Lower leg skin (tissue), 4 donors: ENCODE data around the gene NIPSNAP2. TPM values are rescaled to one million over a fixed set of nuclear protein-coding genes. Genes with fewer than 3 reads are reported as not detected.
A peak's percentile ranks its signal among the peaks of the same experiment; 100 is the strongest.
"Not testable (repeated sequence)": the region's sequence is repeated elsewhere in the genome, so short reads cannot be mapped to it uniquely, and the experiment has no call there.

Source experiments
- DNase-seq, 2 donors: peaks; one replicate each; pipeline ENCODE4 v3.0.0-alpha.2; 2019; ENCODE audit warnings: low spot score in 2 of 2
- H3K4me3 ChIP-seq: fragments of 200-600 bp; sonication (generic); 2 replicates; pipeline ENCODE4 v1.5.1; 2017; ENCODE audit warnings: mild to moderate bottlenecking, low read depth; ENCODE audit not compliant: poor library complexity, severe bottlenecking
- POLR2A ChIP-seq, 2 donors: fragments of 450-650 bp; IDR thresholded peaks; one replicate each; pipeline ENCODE4 v1.6.1; 2016 to 2017; ENCODE audit warnings: antibody characterized with exemption in 2 of 2, mild to moderate bottlenecking in 1 of 2, moderate library complexity in 1 of 2
- WGBS, 2 donors: methylation state at CpG; one replicate each; pipeline ENCODE4 v1.1.5; 2018; 5-methylcytosine and 5-hydroxymethylcytosine counted together
- intact Hi-C: fragments of 100-400 bp; cut with DNase I; formaldehyde crosslinking; loops from one replicate; pipeline ENCODE4 v1.15.0; 2023; ENCODE audit warnings: low total_unique reads
- total RNA-seq, 4 donors: library from RNA; depleted of rRNA; stranded (reverse); fragments of >200 nt; gene quantifications; one replicate each; pipeline ENCODE4 v1.1.0, GENCODE V29; 2016
- TF ChIP-seq, protein P1 (sequence below), 3 donors: fragments of 450-650 bp; IDR thresholded peaks; one replicate each; pipeline ENCODE4 v1.5.1; 2016; ENCODE audit warnings: antibody characterized with exemption in 3 of 3, mild to moderate bottlenecking in 3 of 3, moderate library complexity in 2 of 3

Gene NIPSNAP2
- total RNA-seq, 4 donors from 2014 or later, result 36.4 to 48.4 (median 41.5) TPM

DNA sequence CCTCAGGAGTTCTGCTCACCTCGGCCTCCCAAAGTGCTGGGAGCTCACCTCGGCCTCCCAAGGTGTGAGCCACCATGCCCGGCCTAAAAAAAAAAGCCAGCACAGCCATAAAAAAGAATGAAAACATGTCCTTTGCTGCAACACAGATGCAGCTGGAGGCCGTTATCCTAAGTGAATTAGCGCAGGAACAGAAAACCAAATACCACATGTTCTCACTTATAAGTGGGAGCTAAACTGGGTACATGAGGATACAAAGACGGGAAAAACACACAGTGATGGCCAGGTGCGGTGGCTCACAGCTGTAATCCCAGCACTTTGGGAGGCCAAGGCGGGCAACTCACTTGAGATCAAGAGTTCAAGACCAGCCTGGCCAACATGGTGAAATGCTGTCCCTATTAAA lies 66.0 kb downstream of the NIPSNAP2 start:
- no peak for TF ChIP-seq POLR2A (IDR thresholded peaks at IDR 0.05)
- TF ChIP-seq, protein P1, sequence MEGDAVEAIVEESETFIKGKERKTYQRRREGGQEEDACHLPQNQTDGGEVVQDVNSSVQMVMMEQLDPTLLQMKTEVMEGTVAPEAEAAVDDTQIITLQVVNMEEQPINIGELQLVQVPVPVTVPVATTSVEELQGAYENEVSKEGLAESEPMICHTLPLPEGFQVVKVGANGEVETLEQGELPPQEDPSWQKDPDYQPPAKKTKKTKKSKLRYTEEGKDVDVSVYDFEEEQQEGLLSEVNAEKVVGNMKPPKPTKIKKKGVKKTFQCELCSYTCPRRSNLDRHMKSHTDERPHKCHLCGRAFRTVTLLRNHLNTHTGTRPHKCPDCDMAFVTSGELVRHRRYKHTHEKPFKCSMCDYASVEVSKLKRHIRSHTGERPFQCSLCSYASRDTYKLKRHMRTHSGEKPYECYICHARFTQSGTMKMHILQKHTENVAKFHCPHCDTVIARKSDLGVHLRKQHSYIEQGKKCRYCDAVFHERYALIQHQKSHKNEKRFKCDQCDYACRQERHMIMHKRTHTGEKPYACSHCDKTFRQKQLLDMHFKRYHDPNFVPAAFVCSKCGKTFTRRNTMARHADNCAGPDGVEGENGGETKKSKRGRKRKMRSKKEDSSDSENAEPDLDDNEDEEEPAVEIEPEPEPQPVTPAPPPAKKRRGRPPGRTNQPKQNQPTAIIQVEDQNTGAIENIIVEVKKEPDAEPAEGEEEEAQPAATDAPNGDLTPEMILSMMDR (IDR thresholded peaks at IDR 0.05), result no peak
- H3K4me3 ChIP-seq, result no peak overlapping the region
- 90 to 91% methylated on average over 8 of the region's 8 CpGs for WGBS, 2 donors
- no peak for DNase-seq
- intact Hi-C loops, result no loop called here

DNA sequence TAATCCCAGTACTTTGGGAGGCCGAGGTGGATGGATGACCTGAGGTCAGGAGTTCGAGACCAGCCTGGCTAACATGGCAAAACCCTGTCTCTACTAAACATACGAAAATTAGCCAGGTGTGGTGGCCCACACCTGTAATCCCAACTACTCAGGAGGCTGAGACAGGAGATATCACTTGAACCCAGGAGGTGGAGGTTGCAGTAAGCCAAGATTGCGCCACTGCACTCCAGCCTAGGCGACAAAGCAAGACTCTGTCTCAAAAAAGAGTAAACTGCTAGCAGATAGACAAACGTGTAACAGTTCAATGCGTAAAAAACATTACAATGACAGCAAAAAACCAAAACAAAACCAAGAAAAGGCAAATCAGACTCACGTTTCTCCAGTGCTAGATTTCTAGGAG lies 67.2 kb downstream of the NIPSNAP2 start:
- DNase-seq, H3K4me3 ChIP-seq, intact Hi-C loops: not testable (repeated sequence)
- 83 to 88% methylated on average over 8 of the region's 8 CpGs for WGBS, 2 donors

DNA sequence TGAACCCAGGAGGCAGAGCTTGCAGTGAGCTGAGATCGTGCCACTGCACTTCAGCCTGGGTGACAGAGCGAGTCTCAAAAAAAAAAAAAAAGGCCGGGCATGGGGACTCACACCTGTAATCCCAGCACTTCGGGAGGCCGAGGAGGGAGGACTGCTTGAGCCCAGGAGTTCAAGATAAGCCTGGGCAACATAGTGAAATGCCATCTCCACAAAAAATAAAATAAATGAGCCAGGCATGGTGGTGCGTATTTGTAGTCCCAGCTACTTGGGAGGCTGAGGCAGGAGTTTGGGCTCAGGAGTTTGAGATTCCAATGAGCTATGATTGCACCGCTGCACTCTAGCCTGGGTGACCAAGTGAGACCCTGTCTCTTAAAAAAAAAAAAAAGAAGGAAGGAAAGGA lies 68.2 kb downstream of the NIPSNAP2 start:
- 93 to 97% methylated on average over 7 of the region's 7 CpGs for WGBS, 2 donors

DNA sequence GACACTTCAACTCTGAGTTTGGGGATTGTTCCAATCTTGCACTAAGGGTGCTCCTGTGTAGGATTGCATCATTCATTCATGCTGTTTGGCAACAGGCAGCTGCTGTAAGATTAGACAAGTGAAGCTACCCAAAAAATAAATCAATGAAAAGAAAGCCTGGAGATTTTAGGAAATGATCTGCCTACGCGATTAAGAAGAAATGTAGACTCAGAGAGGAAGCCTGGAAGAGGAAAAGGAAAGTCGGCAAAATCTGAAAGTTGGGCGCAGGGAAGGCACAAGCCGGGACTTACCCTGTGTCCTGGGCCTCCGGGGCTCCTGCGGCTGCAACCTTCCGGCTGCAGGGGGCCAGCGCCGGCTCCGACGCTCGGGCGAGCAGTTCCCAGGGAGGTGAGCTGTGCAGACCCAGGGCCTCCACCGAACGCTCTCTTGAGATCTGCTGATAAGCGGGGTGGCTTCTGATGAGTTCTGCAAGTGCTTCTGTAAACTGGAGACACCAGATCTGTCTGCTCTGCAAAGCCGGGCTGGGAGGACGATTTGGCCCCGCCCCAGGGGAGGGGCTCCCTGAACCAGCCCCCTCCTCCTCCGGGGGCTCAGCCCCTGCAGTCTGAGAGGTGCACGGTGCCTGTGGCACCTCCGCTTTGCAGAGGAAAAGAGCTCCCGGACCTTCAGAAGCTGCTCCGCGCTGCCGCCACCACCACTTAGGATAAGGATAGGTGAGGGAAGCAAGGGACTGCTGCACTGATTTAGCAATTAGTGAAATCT lies 69.5 kb downstream of the NIPSNAP2 start:
- DNase-seq, result peak in 1 of 2 donors; percentile 86

More for the DNA sequence above, 68.2 kb downstream of the NIPSNAP2 start:
- H3K4me3 ChIP-seq, DNase-seq, intact Hi-C loops: not testable (repeated sequence)

DNA sequence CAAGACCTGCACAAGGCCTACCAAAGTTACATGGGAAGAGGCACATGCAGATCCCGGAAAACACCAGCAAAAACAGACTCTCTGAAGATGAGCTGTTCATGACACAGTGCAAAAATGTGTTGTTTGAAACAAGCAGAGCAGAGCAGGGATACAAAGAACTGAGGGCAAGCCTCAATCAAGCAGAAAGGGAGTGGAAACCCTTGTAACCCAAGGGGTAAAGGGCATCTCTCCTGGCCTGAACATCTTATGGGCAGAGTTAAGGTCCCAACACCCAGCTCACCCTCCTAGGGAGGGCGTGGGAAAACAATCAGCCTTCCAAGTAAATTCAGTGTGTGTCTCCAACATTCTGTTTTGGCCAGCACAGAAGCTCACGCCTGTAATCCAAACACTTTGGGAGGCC lies 76.3 kb downstream of the NIPSNAP2 start:
- intact Hi-C loops, result no loop called here
- H3K4me3 ChIP-seq, result no peak overlapping the region
- DNase-seq, result no peak
- WGBS, 2 donors, result 86 to 95% methylated on average over 3 of the region's 3 CpGs
- TF ChIP-seq, protein P1 (IDR thresholded peaks at IDR 0.05), result no peak
- TF ChIP-seq POLR2A (IDR thresholded peaks at IDR 0.05), result no peak

More for the DNA sequence above, 69.5 kb downstream of the NIPSNAP2 start:
- WGBS, 2 donors, result 0 to 1% methylated on average over 21 to 23 of the region's 27 CpGs
- H3K4me3 ChIP-seq, result peak overlapping the region; percentile 48
- intact Hi-C loops, result no loop called here
- no peak for TF ChIP-seq POLR2A (IDR thresholded peaks at IDR 0.05)
- TF ChIP-seq, protein P1 (IDR thresholded peaks at IDR 0.05), result no peak

DNA sequence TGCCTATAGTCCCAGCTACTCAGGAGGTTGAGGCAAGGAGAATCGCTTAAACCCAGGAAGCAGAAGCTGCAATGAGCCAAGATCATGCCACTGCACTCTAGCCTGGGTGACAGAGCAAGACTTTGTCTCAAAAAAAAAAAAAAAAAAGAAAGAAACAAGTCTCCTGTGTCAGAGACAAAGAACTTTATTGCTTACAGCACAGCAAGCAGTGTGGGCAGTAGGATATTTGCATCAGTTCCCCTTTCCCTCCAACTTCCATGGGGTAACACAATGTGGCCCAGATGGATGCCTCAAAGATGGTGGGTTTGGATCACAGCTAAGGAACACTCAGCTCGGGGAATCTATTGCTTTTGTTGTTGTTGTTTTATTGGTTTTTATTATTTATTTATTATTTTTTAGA lies 81.4 kb downstream of the NIPSNAP2 start:
- 87 to 89% methylated on average over 2 of the region's 2 CpGs for WGBS, 2 donors
- DNase-seq, intact Hi-C loops, H3K4me3 ChIP-seq: not testable (repeated sequence)

DNA sequence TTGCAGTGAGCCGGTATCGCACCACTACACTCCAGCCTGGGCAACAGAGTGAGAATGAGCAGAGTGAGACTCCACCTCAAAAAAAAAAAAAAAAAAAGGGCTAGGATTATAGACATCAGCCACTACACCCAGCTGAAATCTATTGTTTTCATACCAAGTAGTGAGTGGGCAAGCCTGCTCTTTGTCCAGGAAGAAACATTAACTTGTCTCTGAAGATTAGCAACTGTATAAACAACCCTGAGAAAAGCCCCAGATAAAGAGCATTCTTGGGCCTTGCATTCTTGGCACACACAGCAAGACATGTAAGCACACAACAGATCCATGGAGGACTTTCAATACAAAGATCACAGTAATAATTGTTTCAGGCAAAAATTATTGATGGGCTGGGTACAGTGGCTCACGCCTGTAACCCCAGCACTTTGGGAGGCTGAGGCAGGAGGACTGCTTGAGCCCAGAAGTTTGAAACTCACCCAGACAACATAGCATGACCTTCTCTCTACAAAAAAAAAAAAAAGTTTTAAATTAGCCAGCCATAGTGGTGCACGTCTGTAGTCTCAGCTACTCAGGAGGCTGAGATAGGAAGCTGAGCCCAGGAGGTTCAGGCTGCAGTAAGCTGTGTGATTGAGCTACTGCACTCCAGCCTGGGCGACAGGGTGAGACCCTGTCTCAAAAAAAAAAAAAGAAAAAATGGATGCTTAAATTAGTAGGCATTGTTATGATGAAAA lies 82.5 kb downstream of the NIPSNAP2 start:
- TF ChIP-seq, protein P1 (IDR thresholded peaks at IDR 0.05), result no peak
- TF ChIP-seq POLR2A (IDR thresholded peaks at IDR 0.05), result no peak
- intact Hi-C loops, result no loop called here
- WGBS, 2 donors, result 53 to 64% methylated on average over 5 of the region's 5 CpGs
- no peak for DNase-seq
- no peak overlapping the region for H3K4me3 ChIP-seq

DNA sequence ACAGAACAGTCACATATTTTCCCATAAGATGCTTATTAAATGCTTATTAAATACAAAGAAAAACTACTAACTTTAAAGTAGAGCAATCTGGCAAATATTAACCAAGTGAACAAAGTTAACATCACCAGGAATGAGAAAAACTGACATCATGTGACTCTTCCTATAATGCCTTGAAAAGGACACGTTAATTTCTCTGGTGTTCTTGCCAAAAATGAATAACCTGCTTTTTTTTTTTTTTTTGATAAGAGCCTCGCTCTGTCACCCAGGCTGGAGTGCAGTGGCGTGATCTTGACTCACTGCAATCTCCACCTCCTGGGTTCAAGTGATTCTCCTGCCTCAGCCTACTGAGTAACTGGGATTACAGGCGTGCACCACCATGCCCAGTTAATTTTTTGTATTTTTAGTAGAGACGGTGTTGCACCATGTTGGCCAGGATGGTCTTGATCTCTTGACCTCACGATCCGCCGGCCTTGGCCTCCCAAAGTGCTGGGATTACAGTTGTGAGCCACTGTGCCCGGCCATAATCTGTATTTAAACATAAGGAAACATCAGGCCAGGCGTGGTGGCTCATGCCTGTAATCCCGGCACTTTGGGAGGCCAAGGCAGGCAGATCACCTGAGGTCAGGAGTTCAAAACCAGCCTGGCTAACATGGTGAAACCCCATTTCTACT lies 83.2 kb downstream of the NIPSNAP2 start:
- H3K4me3 ChIP-seq, intact Hi-C loops, DNase-seq: not testable (repeated sequence)
- 75 to 86% methylated on average over 11 of the region's 11 CpGs for WGBS, 2 donors
